HG02852 (cell line): Measurements from ENCODE around the gene TIE1.
A peak's percentile ranks its signal among the peaks of the same experiment; 100 is the strongest.

ENCODE experiments used
- ATAC-seq: cut with Tn5 transposase; IDR thresholded peaks from one replicate; pipeline ENCODE4 v1.9.1; 2021; ENCODE audit warnings: mild to moderate bottlenecking, moderate library complexity; ENCODE audit not compliant: unreplicated experiment

The TIE1 gene

GRCh38 chr1:43311521-43311920, 10.7 kb downstream of the TIE1 start:
- no peak for ATAC-seq

- ATAC-seq, result no peak
Measured at GRCh38 chr1:43312212-43312623, 11.4 kb downstream of the TIE1 start.

DNA sequence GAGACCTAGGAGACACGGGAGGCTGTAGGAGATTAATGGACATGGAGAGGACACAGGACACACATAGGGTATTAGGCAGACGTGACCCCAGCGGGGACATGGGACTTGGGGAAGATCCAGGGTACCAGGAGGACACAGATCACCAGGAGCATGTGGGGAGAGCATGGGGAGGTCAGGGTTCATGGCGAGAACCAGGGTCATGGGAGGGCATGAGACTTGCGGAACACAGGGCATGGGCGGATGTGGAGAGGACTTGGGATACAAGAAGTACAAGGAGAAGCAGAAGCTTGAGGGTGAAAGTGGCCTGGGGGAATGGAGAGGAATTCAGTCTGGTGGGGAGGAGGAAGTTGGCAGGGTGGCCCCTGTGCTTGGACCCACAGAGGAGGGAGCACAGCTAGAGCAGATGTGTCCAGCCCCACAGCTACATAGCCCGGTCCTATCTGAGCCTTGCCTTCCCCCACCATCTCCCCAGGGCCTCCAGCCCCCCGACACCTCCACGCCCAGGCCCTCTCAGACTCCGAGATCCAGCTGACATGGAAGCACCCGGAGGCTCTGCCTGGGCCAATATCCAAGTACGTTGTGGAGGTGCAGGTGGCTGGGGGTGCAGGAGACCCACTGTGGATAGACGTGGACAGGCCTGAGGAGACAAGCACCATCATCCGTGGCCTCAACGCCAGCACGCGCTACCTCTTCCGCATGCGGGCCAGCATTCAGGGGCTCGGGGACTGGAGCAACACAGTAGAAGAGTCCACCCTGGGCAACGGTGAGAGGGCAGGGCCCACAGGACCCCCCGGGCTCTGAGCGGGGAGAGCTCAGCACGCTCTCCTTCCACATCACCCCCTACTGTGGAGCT, 12.1 kb downstream of the TIE1 start:
- no peak for ATAC-seq

GRCh38 chr1:43313771-43314170, 13.0 kb downstream of the TIE1 start:
- no peak for ATAC-seq

DNA sequence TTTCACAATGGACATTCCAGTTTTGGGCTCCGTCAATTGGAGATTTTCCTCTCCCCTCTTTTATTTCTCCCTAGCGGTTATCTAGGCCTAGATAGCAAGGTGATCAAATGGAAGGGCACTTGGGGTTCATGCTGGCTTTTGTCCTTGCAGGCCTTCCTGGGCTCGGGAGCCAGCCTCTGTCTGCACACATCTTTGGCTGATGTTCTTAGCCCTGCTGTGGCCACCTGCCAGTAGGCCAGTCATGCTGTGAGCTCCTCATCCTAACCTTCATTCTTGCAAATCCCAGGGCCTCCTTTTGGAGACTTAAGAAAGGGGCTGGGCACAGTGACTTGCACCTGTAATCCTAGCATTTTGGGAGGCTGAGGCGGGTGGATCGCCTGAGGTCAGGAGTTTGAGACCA, 13.5 kb downstream of the TIE1 start:
- no peak for ATAC-seq

DNA sequence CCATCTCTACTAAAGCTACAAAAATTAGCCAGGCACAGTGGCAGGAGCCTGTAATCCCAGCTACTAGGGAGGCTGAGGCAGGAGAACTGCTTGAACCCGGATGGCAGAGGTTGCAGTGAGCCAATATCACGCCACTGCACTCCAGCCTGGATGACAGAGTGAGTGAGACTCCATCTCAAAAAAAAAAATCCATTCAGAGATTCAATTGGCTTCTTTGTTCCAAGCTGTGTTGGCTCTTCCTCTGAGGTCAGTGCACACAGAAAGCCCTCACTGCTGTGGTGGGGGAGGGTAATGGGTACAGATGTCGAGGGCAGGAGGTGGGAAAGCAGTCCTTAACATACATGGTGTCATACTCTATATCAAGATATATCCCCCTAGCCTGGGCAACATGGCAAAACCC, 14.7 kb downstream of the TIE1 start:
- ATAC-seq, result no peak

- no peak for ATAC-seq
Measured at GRCh38 chr1:43315963-43316737, 15.4 kb downstream of the TIE1 start.

DNA sequence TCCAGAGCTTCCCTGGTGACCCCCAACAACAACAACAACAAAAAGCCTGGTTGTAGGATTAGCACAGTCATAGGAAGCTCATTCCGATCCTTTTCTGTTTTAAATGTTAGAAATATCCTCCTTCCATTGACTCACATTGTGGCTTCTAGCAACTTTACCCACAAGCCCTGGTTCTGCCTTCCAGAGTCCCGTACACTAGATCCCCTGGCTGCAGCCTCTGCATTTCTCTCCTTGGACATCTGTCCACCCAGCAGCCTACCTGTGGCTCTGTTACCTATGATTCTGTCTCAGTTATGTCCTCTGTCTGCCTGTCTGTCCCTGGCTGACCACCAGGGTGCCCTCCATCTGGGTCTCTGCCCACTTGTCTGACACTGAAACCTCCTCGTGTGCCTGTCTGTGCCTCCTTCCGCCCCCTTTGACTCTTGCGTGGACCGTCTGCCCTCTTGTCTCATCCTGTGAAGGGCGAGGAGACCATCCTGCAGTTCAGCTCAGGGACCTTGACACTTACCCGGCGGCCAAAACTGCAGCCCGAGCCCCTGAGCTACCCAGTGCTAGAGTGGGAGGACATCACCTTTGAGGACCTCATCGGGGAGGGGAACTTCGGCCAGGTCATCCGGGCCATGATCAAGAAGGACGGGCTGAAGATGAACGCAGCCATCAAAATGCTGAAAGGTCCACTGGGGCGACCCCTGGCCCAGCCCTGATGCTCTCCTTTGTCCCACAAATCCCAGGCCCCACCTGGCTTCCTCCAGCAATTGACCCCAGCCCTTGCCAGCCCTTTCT, 16.1 kb downstream of the TIE1 start:
- ATAC-seq, result no peak

GRCh38 chr1:43317817-43318471, 17.2 kb downstream of the TIE1 start:
- ATAC-seq, result no peak

GRCh38 chr1:43318831-43319230, 18.0 kb downstream of the TIE1 start:
- ATAC-seq, result no peak

- ATAC-seq, result no peak
Measured at GRCh38 chr1:43319288-43319687, 18.5 kb downstream of the TIE1 start.

DNA sequence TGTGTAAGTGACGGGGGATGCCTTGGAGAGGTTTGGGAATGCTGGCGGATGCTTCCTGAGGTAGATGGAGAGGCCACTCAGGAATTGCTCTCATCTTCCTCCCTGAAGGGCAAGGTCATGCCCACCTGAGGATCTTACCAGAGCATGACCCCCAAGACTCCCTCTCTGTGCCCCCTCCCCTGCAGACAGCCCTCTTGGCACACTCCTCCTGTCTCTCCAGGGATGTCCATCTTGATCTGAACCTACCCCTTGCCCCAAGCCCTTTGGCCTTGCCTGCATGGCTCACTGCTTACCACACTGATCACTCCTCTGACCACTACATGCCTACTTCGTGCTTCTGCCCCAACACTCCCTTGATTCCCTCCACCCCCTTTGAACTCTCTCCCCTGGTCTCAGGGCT, 19.0 kb downstream of the TIE1 start:
- ATAC-seq, result no peak

DNA sequence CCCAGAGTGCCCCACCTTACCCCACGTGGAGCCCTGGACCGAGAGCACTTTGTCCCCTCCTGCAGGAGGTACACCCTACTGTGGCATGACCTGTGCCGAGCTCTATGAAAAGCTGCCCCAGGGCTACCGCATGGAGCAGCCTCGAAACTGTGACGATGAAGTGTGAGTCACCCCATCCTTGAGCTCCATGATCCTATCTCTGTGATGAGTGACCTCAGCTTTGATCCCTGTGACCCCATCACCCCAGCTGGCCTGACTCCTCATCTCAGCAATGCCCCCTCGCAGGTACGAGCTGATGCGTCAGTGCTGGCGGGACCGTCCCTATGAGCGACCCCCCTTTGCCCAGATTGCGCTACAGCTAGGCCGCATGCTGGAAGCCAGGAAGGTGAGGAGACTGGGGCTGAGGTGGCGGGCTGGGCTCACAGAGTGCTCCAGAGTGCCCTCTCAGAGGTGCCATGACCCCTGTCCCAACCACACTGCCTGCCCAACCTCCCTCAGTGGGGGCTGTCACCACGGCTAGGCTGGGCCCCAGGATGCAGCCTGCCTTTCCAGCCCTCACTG, 20.6 kb downstream of the TIE1 start:
- no peak for ATAC-seq

GRCh38 chr1:43322506-43322905, 21.7 kb downstream of the TIE1 start:
- ATAC-seq, result no peak

GRCh38 chr1:43324810-43325209, 24.0 kb downstream of the TIE1 start:
- ATAC-seq, result no peak

DNA sequence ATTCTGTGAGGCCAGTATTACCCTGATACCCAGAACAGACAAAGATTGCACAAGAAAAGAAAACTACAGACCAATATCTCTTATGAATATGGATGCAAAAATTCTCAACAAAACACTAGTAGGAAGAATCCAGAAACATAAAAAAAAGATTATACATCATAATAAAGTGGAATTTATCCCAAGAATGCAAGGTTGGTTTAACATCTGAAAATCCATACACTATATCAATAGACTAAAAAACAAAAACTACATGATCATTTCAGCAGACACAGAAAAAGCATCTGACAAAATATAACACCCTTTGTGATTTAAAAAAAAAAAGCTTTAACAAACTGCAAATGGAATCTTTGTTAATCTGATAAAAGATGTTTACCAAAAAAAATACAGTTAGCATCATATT, 24.6 kb downstream of the TIE1 start:
- no peak for ATAC-seq

DNA sequence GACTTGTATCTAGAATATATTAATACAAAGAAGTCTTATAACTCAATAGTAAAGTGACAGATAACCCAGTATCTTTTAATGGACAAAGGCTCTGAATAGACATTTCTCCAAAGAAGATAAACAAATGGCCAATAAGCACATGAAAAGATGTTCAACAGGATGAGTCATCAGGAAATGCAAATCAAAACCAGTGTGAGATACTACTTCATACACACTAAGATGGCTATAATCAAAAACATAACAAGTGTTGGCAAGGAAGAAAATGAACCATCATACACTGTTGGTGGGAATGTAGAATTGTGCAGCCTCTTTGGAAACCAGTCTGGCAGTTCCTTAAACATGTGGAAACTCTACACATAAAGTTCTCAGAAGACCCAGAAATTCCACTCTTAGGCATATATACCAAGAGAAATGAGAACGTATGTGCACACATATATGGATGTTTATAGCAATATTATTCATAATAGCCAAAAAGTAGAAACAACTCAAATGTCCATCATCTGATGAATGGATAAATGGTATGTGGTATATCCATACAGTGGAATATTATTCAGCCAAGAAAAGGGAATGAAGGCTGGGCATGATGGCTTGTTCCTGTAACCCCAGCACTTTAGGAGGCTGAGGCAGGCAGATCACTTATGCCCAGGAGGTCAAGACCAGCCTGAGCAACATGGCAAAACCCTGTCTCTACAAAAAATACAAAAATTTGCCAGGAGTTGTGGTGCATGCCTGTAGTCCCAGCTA, 26.9 kb downstream of the TIE1 start:
- ATAC-seq, result no peak

- peak; percentile 43 for ATAC-seq
Measured at GRCh38 chr1:43329995-43330751, 29.4 kb downstream of the TIE1 start.

GRCh38 chr1:43331688-43332087, 30.9 kb downstream of the TIE1 start:
- no peak for ATAC-seq
